Measurements from ENCODE around the gene RAPH1.

The RAPH1 gene

GRCh38 chr2:203535078-203535783 lies at the start of gene RAPH1:
TSS of gene RAPH1 (minus strand) at chr2:203535301. CDS start at chr2:203495353, 39,948 bp downstream.
- DNase-seq: peak; percentile 7

GRCh38 chr2:203584784-203585183 lies 49.7 kb upstream of the RAPH1 start:
- DNase-seq: no peak

GRCh38 chr2:203583701-203584100 lies 48.6 kb upstream of the RAPH1 start:
- no peak for DNase-seq

GRCh38 chr2:203583084-203583695 lies 48.1 kb upstream of the RAPH1 start:
- no peak for DNase-seq

GRCh38 chr2:203582468-203582867 lies 47.4 kb upstream of the RAPH1 start:
- DNase-seq: no peak

- DNase-seq: no peak
These were observed 45.7 kb upstream of the RAPH1 start for GRCh38 chr2:203580844-203581243.

- no peak for DNase-seq
These were observed 44.6 kb upstream of the RAPH1 start for GRCh38 chr2:203579730-203580129.

- no peak for DNase-seq
These were observed 43.9 kb upstream of the RAPH1 start for GRCh38 chr2:203578759-203579643.

GRCh38 chr2:203574824-203575223 lies 39.7 kb upstream of the RAPH1 start:
- DNase-seq: no peak

GRCh38 chr2:203572316-203572715 lies 37.2 kb upstream of the RAPH1 start:
- DNase-seq: no peak

GRCh38 chr2:203569677-203570316 lies 34.7 kb upstream of the RAPH1 start:
- no peak for DNase-seq

- DNase-seq: no peak
These were observed 32.6 kb upstream of the RAPH1 start for GRCh38 chr2:203567691-203568090.

GRCh38 chr2:203566161-203566560 lies 31.1 kb upstream of the RAPH1 start:
- no peak for DNase-seq

GRCh38 chr2:203565076-203565475 lies 30.0 kb upstream of the RAPH1 start:
- DNase-seq: no peak

- peak; percentile 66 for DNase-seq
These were observed 27.2 kb upstream of the RAPH1 start for GRCh38 chr2:203562268-203562667.

GRCh38 chr2:203559641-203560040 lies 24.5 kb upstream of the RAPH1 start:
- DNase-seq: no peak

- DNase-seq: no peak
These were observed 18.7 kb upstream of the RAPH1 start for GRCh38 chr2:203553784-203554183.

- no peak for DNase-seq
These were observed 16.7 kb upstream of the RAPH1 start for GRCh38 chr2:203551778-203552177.

GRCh38 chr2:203550266-203550665 lies 15.2 kb upstream of the RAPH1 start:
- DNase-seq: no peak

- DNase-seq: no peak
These were observed 14.3 kb upstream of the RAPH1 start for GRCh38 chr2:203549406-203549805.

- DNase-seq: no peak
These were observed 13.8 kb upstream of the RAPH1 start for GRCh38 chr2:203548887-203549286.

GRCh38 chr2:203547356-203547755 lies 12.3 kb upstream of the RAPH1 start:
- no peak for DNase-seq

- no peak for DNase-seq
These were observed 9.3 kb upstream of the RAPH1 start for GRCh38 chr2:203544402-203544801.
